GM19452 (cell line): ENCODE data around the gene CIZ1.
A peak's percentile ranks its signal among the peaks of the same experiment; 100 is the strongest.

Experiments used
- ATAC-seq: cut with Tn5 transposase; IDR thresholded peaks from one replicate; pipeline ENCODE4 v1.9.1; 2021; ENCODE audit not compliant: unreplicated experiment

The CIZ1 gene

GRCh38 chr9:128213746-128214497 is 22.6 kb upstream of the CIZ1 start:
- ATAC-seq = no peak

- no peak for ATAC-seq
Observed at GRCh38 chr9:128211981-128212281, 20.6 kb upstream of the CIZ1 start.

GRCh38 chr9:128211186-128211980 is 20.0 kb upstream of the CIZ1 start:
- ATAC-seq = no peak

GRCh38 chr9:128208946-128209669 is 17.7 kb upstream of the CIZ1 start:
- ATAC-seq = no peak

GRCh38 chr9:128208386-128208785 is 17.0 kb upstream of the CIZ1 start:
- ATAC-seq = no peak

GRCh38 chr9:128206916-128207910 is 15.8 kb upstream of the CIZ1 start:
- no peak for ATAC-seq

- no peak for ATAC-seq
Observed at GRCh38 chr9:128206484-128206883, 15.1 kb upstream of the CIZ1 start.

- no peak for ATAC-seq
Observed at GRCh38 chr9:128205296-128205944, 14.0 kb upstream of the CIZ1 start.

- no peak for ATAC-seq
Observed at GRCh38 chr9:128204858-128205257, 13.5 kb upstream of the CIZ1 start.

GRCh38 chr9:128203707-128204551 is 12.6 kb upstream of the CIZ1 start:
- ATAC-seq = no peak

- peak; percentile 80 for ATAC-seq
Observed at GRCh38 chr9:128203024-128203706, 11.8 kb upstream of the CIZ1 start, which contains the start of gene DNM1. DNM1 (plus strand) TSS chr9:128203379; CDS start chr9:128203471, 92 bp downstream.

GRCh38 chr9:128202648-128203023 is 11.3 kb upstream of the CIZ1 start:
- peak; percentile 18 for ATAC-seq

GRCh38 chr9:128201441-128202369 is 10.3 kb upstream of the CIZ1 start:
- no peak for ATAC-seq

- no peak for ATAC-seq
Observed at GRCh38 chr9:128193469-128194096, 2.2 kb upstream of the CIZ1 start.

GRCh38 chr9:128192601-128193371 is 1.4 kb upstream of the CIZ1 start:
- no peak for ATAC-seq
